OCI-LY3 (cell line): Measurements from ENCODE around the gene PTPRN2.

ENCODE experiments used
- CTCF ChIP-seq: fragments of 200-600, 300-600 bp; sonication (generic); IDR thresholded peaks from 2 replicates; pipeline ENCODE4 v1.5.1; 2014; ENCODE audit warnings: antibody characterized with exemption, low read length, low read depth
- EZH2phosphoT487 ChIP-seq: fragments of 200-600 bp; shearing (Covaris generic); IDR thresholded peaks from 2 replicates; pipeline ENCODE4 v1.6.1; 2018; ENCODE audit warnings: antibody characterized with exemption, mixed run types, low read depth

- TF ChIP-seq CTCF (no peak), EZH2phosphoT487 (no peak)
Measured at GRCh38 chr7:157683747-157684156, 903.9 kb downstream of the PTPRN2 start.
